H9 (cell line): Measurements from ENCODE around the gene RET. TPM values are rescaled to one million over a fixed set of nuclear protein-coding genes. Genes with fewer than 3 reads are reported as not detected.

Experiments
- DNase-seq: peaks from one replicate; pipeline ENCODE4 v3.0.0-alpha.2; 2017
- H2AFZ ChIP-seq: one replicate; pipeline ENCODE4 v1.6.1; 2013; ENCODE audit warnings: mild to moderate bottlenecking, low read length, control low read depth, moderate library complexity
- H2AK5ac ChIP-seq: 2 replicates; pipeline ENCODE4 v1.6.1; 2013; ENCODE audit warnings: low read length, control low read depth, mixed read lengths; ENCODE audit not compliant: insufficient read length
- H2BK120ac ChIP-seq: one replicate; pipeline ENCODE4 v1.6.1; 2013; ENCODE audit warnings: low read depth, mild to moderate bottlenecking, low read length, control low read depth, inconsistent platforms; ENCODE audit not compliant: poor library complexity, severe bottlenecking
- H2BK12ac ChIP-seq: 2 replicates; pipeline ENCODE4 v1.6.1; 2013; ENCODE audit warnings: low read length, control low read depth, mixed read lengths, low read depth; ENCODE audit not compliant: insufficient read length
- H2BK15ac ChIP-seq: 2 replicates; pipeline ENCODE4 v1.6.1; 2013; ENCODE audit warnings: low read depth, low read length, control low read depth
- H2BK20ac ChIP-seq: one replicate; pipeline ENCODE4 v1.6.1; 2013; ENCODE audit warnings: low read depth, mild to moderate bottlenecking, low read length, control low read depth, inconsistent platforms; ENCODE audit not compliant: poor library complexity, severe bottlenecking
- H2BK5ac ChIP-seq: 2 replicates; pipeline ENCODE4 v1.6.1; 2013; ENCODE audit warnings: low read length, control low read depth, mixed read lengths; ENCODE audit not compliant: insufficient read length
- H3K14ac ChIP-seq: 2 replicates; pipeline ENCODE4 v1.6.1; 2013; ENCODE audit warnings: low read length, control low read depth; ENCODE audit not compliant: insufficient read depth
- H3K18ac ChIP-seq: 2 replicates; pipeline ENCODE4 v1.6.1; 2013; ENCODE audit warnings: low read depth, mild to moderate bottlenecking, mixed read lengths, low read length, control low read depth; ENCODE audit not compliant: insufficient read length
- H3K23ac ChIP-seq: 2 replicates; pipeline ENCODE4 v1.6.1; 2013; ENCODE audit warnings: low read length, control low read depth, mixed read lengths, low read depth; ENCODE audit not compliant: insufficient read length
- H3K23me2 ChIP-seq: 2 replicates; pipeline ENCODE4 v1.6.1; 2013; ENCODE audit warnings: low read depth, mild to moderate bottlenecking, mixed read lengths, low read length, control low read depth; ENCODE audit not compliant: insufficient read length, poor library complexity, severe bottlenecking
- H3K27ac ChIP-seq: 2 replicates; pipeline ENCODE4 v1.5.1; 2013; ENCODE audit warnings: low read length, control low read depth, mixed read lengths, low read depth; ENCODE audit not compliant: insufficient read length
- H3K27me3 ChIP-seq: 2 replicates; pipeline ENCODE4 v1.6.1; 2013; ENCODE audit warnings: low read length, control low read depth, inconsistent platforms; ENCODE audit not compliant: insufficient read depth
- H3K4ac ChIP-seq: 2 replicates; pipeline ENCODE4 v1.6.1; 2013; ENCODE audit warnings: low read depth, mild to moderate bottlenecking, control low read depth, inconsistent platforms, low read length, moderate library complexity
- H3K4me1 ChIP-seq: 2 replicates; pipeline ENCODE4 v1.6.1; 2013; ENCODE audit warnings: low read length, control low read depth, inconsistent platforms; ENCODE audit not compliant: insufficient read depth
- H3K4me2 ChIP-seq: 2 replicates; pipeline ENCODE4 v1.6.1; 2013; ENCODE audit warnings: low read length, control low read depth, mixed read lengths; ENCODE audit not compliant: insufficient read length, insufficient read depth
- H3K56ac ChIP-seq: 2 replicates; pipeline ENCODE4 v1.6.1; 2013; ENCODE audit warnings: low read depth, mild to moderate bottlenecking, mixed read lengths, low read length, control low read depth; ENCODE audit not compliant: insufficient read length
- H3K79me1 ChIP-seq: 2 replicates; pipeline ENCODE4 v1.6.1; 2013; ENCODE audit warnings: low read depth, mild to moderate bottlenecking, moderate library complexity, low read length, control low read depth, inconsistent platforms; ENCODE audit not compliant: insufficient read depth, poor library complexity, severe bottlenecking
- H3K79me2 ChIP-seq: 2 replicates; pipeline ENCODE4 v1.6.1; 2013; ENCODE audit warnings: low read length, control low read depth, inconsistent platforms; ENCODE audit not compliant: insufficient read depth
- H3K9ac ChIP-seq: 2 replicates; pipeline ENCODE4 v1.6.1; 2013; ENCODE audit warnings: low read length, control low read depth, mixed read lengths; ENCODE audit not compliant: insufficient read length; ENCODE audit errors: extremely low read depth
- H3K9me3 ChIP-seq: one replicate; pipeline ENCODE4 v1.6.1; 2013; ENCODE audit warnings: low read depth, low read length, inconsistent platforms; ENCODE audit not compliant: control insufficient read depth
- H3T11ph ChIP-seq: one replicate; pipeline ENCODE4 v1.6.1; 2013; ENCODE audit warnings: mild to moderate bottlenecking, low read length, control low read depth, inconsistent platforms
- H4K20me1 ChIP-seq: one replicate; pipeline ENCODE4 v1.6.1; 2013; ENCODE audit not compliant: control insufficient read depth, insufficient read length, insufficient read depth
- H4K5ac ChIP-seq: 2 replicates; pipeline ENCODE4 v1.6.1; 2013; ENCODE audit warnings: low read depth, mild to moderate bottlenecking, mixed read lengths, low read length, control low read depth; ENCODE audit not compliant: insufficient read length
- H4K8ac ChIP-seq: replicated peaks from 2 replicates; pipeline ENCODE4 v1.6.1; 2013; ENCODE audit warnings: low read length, control low read depth, mixed read lengths, low read depth; ENCODE audit not compliant: insufficient read length
- H4K91ac ChIP-seq: 2 replicates; pipeline ENCODE4 v1.6.1; 2013; ENCODE audit warnings: low read depth, mild to moderate bottlenecking, moderate library complexity, mixed read lengths, low read length, control low read depth; ENCODE audit not compliant: insufficient read length
- H3K27ac Mint-ChIP-seq, 3 experiments: 2 replicates in 2 of 3; 3 replicates in 1 of 3; pipeline ENCODE4 v1.8.0; 2020 to 2021; ENCODE audit warnings: mixed read lengths in 3 of 3, mild to moderate bottlenecking in 1 of 3, moderate library complexity in 1 of 3
- H3K27me3 Mint-ChIP-seq: 2 replicates; pipeline ENCODE4 v1.8.0; 2021; ENCODE audit warnings: low read depth, mild to moderate bottlenecking, moderate library complexity, mixed read lengths
- H3K36me3 Mint-ChIP-seq, 3 experiments: 2 replicates in 2 of 3; 3 replicates in 1 of 3; pipeline ENCODE4 v1.8.0; 2020 to 2021; ENCODE audit warnings: low read depth in 3 of 3, mixed read lengths in 3 of 3; ENCODE audit not compliant: insufficient read depth in 1 of 3
- H3K4me1 Mint-ChIP-seq, 2 experiments: 2 replicates each; pipeline ENCODE4 v1.8.0; 2020; ENCODE audit warnings: mixed read lengths in 2 of 2
- H3K4me3 Mint-ChIP-seq, 2 experiments: 2 replicates in 1 of 2; 3 replicates in 1 of 2; pipeline ENCODE4 v1.8.0; 2020 to 2021; ENCODE audit warnings: mild to moderate bottlenecking in 2 of 2, mixed read lengths in 2 of 2, moderate library complexity in 1 of 2
- H3K9me3 Mint-ChIP-seq, 2 experiments: 2 replicates in 1 of 2; 3 replicates in 1 of 2; pipeline ENCODE4 v1.8.0; 2020; ENCODE audit warnings: mild to moderate bottlenecking in 2 of 2, mixed read lengths in 2 of 2, moderate library complexity in 1 of 2
- WGBS: extraction: QIAGEN DNeasy Blood & Tissue Kit; methylation state at CpG from one replicate; pipeline ENCODE4 v1.1.7; 2013; ENCODE audit warnings: missing lambda C conversion rate, low lambda C conversion rate, mixed read lengths; ENCODE audit not compliant: insufficient read length; ENCODE audit errors: extremely low coverage; 5-methylcytosine and 5-hydroxymethylcytosine counted together
- total RNA-seq: library from RNA; stranded (reverse); gene quantifications from 2 replicates; pipeline ENCODE4 v1.2.1, GENCODE V29; 2021
- TF ChIP-seq, protein P1 (sequence below): fragments of 200-600 bp; sonication (generic); conservative IDR thresholded peaks from 3 replicates; pipeline ENCODE4 v1.8.0; 2021; ENCODE audit warnings: antibody characterized with exemption, mild to moderate bottlenecking

Gene RET
- total RNA-seq, 1 experiment from 2014 or later: 12.2 TPM

DNA sequence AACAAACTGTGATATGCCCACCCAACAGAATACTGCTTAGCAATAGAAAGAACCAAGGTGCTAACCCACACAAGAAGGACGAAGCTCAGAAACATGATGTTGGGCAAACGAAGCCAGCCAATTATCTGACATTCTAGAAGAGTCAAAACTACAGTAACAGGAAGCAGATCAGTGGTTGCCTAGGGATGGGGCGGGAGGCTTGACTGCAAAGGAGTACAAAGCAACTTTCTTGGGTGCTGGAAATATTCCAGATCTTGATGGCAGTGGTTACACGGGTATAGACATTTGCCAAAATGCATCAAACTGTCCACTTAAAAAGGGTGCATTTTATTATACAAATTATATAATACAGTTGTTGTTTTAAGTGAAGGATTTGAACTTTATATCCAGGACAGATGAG lies 41.1 kb upstream of the RET start:
- WGBS: no CpG with 5 or more reads among the region's 4 CpGs
- H4K20me1 ChIP-seq: no peaks in the 10 kb centered on the region
- no peak overlapping the region for H3K18ac ChIP-seq
- H3K4ac ChIP-seq: no peak overlapping the region
- no peak overlapping the region for H3K4me2 ChIP-seq
- no peak overlapping the region for H2BK5ac ChIP-seq
- no peaks in the 10 kb centered on the region for H3K9me3 ChIP-seq
- H3K23ac ChIP-seq: no peak overlapping the region
- no peak overlapping the region for H3K27ac ChIP-seq
- no peak for DNase-seq
- H2BK12ac ChIP-seq: no peak overlapping the region
- no peaks in the 10 kb centered on the region for H3K79me1 ChIP-seq
- Mint-ChIP-seq H3K27me3 (no peaks in the 10 kb centered on the region; the same call in 1 of the 2 replicates), H3K9me3 (peaks cover 14 to 17% of the 10 kb centered on the region in 2 experiments), H3K4me1 (peaks cover 0 to 2% of the 10 kb centered on the region in 2 experiments; a peak in 2 of 4 replicates), H3K27ac (no peak overlapping the region), H3K36me3 (peaks cover 0 to 14% (median 12%) of the 10 kb centered on the region in 3 experiments; a peak in 5 of 7 replicates), H3K4me3 (no peak overlapping the region)
- no peak overlapping the region for H2AFZ ChIP-seq
- no peak overlapping the region for H4K5ac ChIP-seq
- H3K23me2 ChIP-seq: no peaks in the 10 kb centered on the region
- H3K14ac ChIP-seq: no peak overlapping the region
- H3K79me2 ChIP-seq: no peaks in the 10 kb centered on the region
- TF ChIP-seq, protein P1, sequence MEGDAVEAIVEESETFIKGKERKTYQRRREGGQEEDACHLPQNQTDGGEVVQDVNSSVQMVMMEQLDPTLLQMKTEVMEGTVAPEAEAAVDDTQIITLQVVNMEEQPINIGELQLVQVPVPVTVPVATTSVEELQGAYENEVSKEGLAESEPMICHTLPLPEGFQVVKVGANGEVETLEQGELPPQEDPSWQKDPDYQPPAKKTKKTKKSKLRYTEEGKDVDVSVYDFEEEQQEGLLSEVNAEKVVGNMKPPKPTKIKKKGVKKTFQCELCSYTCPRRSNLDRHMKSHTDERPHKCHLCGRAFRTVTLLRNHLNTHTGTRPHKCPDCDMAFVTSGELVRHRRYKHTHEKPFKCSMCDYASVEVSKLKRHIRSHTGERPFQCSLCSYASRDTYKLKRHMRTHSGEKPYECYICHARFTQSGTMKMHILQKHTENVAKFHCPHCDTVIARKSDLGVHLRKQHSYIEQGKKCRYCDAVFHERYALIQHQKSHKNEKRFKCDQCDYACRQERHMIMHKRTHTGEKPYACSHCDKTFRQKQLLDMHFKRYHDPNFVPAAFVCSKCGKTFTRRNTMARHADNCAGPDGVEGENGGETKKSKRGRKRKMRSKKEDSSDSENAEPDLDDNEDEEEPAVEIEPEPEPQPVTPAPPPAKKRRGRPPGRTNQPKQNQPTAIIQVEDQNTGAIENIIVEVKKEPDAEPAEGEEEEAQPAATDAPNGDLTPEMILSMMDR: no peak
- no peak overlapping the region for H2BK15ac ChIP-seq
- no peak overlapping the region for H2BK120ac ChIP-seq
- no peak overlapping the region for H3K9ac ChIP-seq
- no peak overlapping the region for H2AK5ac ChIP-seq
- no peak overlapping the region for H4K8ac ChIP-seq
- no peak overlapping the region for H3K56ac ChIP-seq
- no peak overlapping the region for H3T11ph ChIP-seq
- no peak overlapping the region for H4K91ac ChIP-seq
- H3K4me1 ChIP-seq: no peaks in the 10 kb centered on the region
- H3K27me3 ChIP-seq: no peaks in the 10 kb centered on the region
- H2BK20ac ChIP-seq: no peak overlapping the region
